GM18517 (cell line): ENCODE data around the gene GDF10.

Source experiments
- ATAC-seq: cut with Tn5 transposase; IDR thresholded peaks from one replicate; pipeline ENCODE4 v1.9.1; 2021; ENCODE audit warnings: mild to moderate bottlenecking, moderate library complexity; ENCODE audit not compliant: unreplicated experiment

GDF10 gene

GRCh38 chr10:47299611-47300428 lies at the start of gene GDF10:
Gene GDF10, plus strand, starts transcription at chr10:47300197. Its CDS starts 455 bp downstream, at chr10:47300652.
- ATAC-seq, result no peak

DNA sequence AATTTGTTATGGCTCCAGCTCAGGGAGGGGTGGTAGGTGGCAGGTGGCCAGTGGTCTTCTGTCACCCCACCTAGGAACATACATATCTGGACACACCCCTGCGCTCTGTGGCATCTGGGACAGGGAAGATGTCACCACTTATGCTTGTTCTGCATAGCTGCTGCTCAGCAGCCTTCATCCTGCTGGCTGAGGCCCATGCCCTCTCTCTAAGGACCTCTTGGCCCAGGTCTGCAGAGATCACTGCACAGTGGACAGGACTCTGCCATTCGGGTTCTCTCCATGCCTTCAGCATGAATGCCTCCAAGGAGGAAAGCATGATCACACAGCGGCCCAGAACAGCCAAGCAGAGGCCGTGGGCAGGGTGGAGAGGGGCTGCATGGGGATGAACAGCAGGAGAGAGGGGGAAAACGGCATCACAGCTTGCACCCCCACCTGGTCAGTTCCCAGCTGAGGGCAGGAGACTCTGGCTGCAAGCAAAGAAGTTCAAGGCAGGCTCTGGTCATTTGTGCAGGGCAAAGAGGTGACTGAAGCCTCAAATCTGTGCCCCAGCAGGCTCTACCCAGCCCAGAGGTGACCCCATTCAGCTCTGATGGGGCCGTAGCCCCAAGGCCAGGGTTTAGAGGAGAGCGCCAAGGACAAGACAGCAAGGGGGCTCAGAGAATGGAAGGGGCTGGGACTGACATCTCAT lies 47.8 kb upstream of the GDF10 start:
- ATAC-seq, result no peak

- no peak for ATAC-seq
These were observed 46.9 kb upstream of the GDF10 start for GRCh38 chr10:47253030-47253637.

DNA sequence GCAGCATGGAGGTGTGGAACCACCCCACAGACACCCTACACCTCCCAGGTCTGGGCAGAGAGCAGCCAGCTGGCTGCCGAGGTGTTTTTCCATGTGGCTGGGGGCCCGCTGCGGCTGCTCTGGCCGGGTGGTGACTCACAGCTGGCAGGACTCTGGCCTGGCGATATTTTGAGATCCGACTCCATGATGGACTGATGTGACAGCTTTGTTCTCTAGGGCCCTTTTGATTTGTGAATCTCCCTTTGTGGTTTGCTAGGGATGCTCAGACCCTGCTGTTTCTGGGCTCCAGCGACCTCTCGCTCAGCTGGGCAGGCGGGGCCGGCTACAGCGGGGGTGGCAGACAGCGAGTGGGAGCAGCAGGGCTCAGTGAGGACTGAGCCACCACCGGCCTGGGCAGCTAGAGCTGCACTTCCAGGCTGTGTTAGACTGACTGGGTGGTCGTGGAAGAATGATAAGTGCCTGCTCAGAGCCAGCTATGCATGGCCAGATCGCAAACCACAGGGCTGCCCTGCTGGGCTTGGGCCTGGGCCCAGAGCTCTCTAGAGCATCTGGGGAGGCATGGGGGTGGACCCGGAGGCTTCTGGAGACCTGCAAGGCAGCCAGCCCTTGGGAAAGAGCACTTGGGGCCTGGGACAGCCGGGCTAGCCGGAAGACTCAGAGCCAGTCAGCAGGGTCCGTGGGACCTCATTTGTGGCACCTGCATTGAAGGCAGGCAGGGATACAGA lies 46.2 kb upstream of the GDF10 start:
- ATAC-seq, result no peak

GRCh38 chr10:47254611-47255010 lies 45.4 kb upstream of the GDF10 start:
- ATAC-seq, result no peak

DNA sequence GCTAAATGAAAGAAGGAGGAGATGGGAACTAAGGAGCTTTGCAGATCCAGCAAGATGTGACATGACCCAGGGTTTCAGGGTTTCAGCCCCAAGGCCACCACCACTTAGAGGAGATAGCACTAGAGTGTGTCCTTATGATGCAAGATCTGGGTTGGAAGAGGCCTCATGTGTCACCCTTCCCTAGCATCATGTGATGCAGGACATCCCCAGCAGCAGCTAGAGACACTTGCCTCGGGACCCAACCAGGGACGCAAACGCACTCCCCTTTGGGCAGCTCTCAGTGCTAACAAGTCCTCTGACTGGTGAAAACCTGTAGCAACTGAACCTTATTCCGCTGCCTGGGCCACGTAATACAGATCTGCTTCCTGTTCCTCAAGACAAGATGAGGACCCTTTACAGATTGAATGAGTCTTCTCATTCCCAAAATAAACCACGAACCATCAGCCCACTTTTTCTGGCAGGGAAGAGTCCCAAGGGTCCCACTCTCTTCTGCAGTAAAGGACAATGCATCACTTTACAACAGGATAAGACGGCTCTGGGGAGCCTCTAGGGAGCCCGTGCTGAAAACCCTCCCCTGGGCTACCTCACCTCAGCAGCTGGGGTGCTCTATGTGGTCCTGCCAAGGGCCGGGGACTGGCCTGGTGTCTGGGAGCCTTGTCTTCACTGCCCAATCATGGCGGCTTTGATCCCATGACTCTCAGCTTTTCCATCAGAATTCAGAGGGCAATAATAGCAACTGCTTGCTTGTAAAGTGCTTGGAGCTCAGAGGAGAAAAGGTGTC lies 44.8 kb upstream of the GDF10 start:
- no peak for ATAC-seq

GRCh38 chr10:47255866-47256265 lies 44.1 kb upstream of the GDF10 start:
- no peak for ATAC-seq

DNA sequence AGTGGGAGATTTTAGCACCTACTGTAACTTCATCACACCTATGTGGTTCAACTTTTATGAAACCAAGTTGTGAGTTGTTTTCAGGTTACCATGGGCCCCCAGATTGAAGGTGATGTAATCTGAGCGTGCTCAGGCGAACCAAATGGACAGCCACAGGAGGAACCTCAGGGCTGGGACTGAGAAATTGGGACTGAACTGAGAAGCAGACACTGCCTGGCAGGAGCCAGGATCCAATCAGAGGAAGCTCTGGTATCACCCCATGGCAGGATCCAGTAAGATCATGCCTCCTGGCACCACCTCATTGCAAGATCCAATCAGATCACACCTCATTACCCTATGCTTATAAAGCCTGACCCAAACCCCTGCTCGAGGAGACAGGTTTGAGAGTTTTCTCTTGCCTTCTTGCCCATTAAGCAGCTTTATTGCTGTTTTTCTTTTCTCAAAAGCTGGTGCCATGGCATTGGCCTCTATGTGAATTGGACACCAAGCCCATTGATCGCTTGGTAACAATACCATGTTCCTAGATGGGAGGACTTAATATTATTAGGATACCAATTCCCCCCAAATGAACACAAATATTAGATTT lies 43.2 kb upstream of the GDF10 start:
- ATAC-seq, result no peak

GRCh38 chr10:47257396-47258120 lies 42.4 kb upstream of the GDF10 start:
- ATAC-seq, result no peak

- ATAC-seq, result no peak
These were observed 41.1 kb upstream of the GDF10 start for GRCh38 chr10:47258921-47259320.

DNA sequence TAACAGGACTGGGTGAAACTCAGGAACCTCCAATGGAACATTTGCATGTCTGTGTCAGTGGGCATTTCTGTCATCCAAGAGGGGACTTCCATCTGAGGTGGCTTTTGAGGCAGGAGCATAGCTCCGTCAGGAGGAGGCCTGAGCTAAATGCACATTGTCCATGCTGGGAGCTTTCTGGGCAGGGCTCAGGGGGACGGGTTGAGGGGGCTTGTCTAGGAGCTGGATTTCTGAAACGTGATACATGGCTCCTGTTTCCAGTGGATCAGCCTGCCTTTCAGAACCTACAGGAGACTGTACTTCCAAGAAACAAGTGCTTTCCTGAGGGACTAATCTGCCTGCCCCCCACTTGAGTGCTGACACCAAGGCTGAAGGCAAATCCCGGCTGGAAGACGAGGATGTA lies 40.5 kb upstream of the GDF10 start:
- no peak for ATAC-seq

DNA sequence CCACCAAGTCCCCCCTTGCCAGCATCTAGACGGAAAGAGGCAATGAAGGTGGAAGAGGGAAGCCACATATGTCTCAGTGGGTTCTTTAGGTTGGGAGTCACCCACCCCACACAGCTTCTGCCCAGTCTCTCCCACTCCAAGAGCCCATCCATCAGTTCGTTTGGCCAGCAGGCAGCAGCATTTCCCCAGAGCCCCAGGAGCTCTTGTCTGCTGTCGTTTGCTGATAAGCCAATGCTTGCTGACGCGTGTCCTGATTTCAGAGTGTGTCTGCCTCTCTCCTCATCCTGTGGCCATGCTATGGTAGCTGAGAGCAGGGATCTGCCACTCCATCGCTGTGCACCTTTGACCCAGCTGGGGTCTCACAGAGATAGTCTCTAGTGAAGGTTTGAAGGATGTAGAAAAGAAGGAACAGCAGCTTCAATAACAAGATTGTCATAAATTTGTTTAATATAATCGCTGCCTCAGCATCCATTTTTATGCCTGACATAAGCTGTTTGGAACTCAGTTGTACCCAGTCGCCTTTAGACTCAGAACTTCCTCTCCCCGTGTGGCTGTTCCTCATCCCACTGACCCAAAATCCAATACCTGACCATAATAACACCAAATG lies 39.4 kb upstream of the GDF10 start:
- no peak for ATAC-seq

- peak; percentile 99 for ATAC-seq
These were observed 38.9 kb upstream of the GDF10 start for GRCh38 chr10:47261121-47261520.

- no peak for ATAC-seq
These were observed 38.4 kb upstream of the GDF10 start for GRCh38 chr10:47261556-47261955.

- ATAC-seq, result no peak
These were observed 37.1 kb upstream of the GDF10 start for GRCh38 chr10:47262606-47263533.

- no peak for ATAC-seq
These were observed 35.2 kb upstream of the GDF10 start for GRCh38 chr10:47264797-47265281.

DNA sequence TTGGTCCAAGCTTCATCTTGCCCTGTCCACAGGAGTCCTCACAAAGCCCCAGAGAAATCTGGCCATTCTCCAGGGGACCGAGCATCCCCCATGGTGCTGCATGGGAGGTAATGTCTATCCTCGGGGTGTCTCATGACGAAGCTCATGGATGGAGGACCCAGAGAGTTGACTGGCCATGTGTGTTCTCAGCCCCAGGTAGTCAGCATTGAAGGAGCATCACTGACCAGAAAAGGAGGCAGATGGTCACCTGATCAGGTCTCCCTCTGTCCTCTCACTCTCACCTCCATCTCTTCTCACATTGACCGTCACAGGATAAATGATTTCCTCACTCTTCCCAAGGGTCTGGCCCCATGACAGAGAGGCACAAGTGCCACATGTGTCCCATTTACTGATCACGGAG lies 33.4 kb upstream of the GDF10 start:
- ATAC-seq, result no peak

GRCh38 chr10:47268696-47269095 lies 31.3 kb upstream of the GDF10 start:
- ATAC-seq, result no peak
